CD4-positive, alpha-beta T cell treated with Interleukin-17A for 1 hour (primary cell): Measurements from ENCODE around the gene ATE1.
"Not testable (repeated sequence)": the region's sequence is repeated elsewhere in the genome, so short reads cannot be mapped to it uniquely, and the experiment has no call there.

Experiments
- DNase-seq: peaks from one replicate; pipeline ENCODE4 v3.0.0-alpha.2; 2020

The ATE1 gene

DNA sequence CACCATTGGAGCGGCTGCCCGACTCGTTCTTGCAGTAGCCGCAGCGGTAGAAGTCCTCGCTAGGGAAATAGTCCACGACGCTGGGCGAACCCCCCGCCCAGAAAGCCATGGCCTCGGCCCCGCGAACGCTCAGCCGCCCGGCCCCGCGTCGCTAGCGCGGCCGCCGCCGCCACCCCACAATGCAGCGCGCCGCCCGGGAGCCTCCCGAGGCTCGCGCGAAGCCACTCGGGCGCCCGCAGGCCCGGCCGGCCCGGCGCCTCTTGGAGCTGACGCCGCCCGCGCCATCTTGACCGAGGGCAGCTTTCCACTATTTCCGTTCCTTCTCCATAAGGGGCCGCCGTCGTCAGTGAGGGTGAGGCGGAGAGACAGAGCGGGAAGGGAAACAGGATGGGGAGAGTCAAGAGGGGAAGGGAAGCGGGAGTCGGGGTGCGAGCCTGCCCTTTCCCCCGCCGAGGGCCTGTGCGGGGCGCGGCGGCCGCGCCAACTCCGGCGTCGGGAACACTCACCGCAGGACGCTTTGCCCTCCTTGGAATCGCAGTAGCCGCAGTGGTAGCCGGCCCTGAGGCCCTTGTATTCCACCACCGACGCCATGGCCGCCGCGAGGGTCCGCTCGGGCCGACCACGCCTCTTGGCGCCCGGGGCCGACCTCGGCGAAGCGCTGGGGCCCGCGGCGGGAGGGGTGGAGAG, at the start of gene ATE1:
Gene ATE1 (minus strand): TSS at position 191 of the 687 bp plus-strand sequence. CDS start 82 bp downstream, at position 109.
- peak; percentile 86 for DNase-seq

DNA sequence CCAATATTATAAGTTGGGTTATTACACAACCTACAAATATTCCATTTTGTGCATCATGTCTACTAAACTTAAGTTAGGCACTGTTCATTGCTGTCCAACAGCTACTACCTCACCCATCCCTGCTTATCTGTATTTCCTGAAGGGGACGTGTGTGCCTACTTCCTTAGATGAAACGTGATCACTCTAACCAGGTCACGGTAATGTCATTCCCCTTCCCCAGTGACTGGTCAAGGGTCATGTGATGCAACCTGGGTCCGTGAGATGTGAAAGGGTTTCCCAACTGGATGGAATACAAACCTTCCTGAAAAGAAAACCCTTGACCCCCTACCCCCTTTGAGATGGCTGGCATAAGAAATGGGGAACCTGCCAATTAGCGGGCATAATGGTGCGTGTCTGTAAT, 48.8 kb upstream of the ATE1 start:
- no peak for DNase-seq

DNA sequence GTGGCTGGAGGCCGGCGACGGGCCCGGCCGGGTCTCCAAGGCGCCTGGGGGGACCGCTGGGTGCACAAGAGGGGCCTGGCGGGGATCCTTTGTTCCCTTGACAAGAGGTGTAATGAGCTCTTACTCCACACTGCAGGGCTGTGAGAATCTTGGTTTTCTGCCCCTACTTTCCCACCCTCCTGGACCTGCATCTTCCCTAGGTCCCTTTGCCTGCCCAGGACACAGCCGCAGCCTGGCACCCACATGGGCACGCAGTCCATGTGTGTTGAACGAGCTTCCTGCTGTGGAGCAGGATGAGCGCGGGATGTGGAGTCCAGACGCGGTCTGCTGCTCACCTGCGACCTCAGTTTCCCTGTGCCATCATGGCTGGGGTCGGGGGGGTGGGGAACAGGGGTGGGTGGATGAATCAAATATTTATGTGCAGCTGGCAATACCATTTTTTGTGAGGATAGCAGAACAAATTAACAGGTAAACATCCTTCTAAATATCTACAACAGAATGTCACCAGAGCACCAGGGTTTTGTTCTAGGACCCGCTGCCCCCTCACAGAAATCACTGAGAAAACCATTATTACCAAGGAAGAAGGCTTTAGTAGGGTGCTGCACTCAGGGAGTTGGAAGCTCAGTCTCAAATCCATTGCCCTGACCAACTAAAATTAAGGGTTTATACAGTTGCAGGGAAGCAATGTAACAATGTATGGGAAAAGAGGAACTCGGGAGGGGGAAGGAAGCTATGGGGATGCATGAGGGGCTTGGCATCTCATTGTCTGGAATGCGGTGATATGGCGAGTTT, 47.7 kb upstream of the ATE1 start:
- no peak for DNase-seq

DNA sequence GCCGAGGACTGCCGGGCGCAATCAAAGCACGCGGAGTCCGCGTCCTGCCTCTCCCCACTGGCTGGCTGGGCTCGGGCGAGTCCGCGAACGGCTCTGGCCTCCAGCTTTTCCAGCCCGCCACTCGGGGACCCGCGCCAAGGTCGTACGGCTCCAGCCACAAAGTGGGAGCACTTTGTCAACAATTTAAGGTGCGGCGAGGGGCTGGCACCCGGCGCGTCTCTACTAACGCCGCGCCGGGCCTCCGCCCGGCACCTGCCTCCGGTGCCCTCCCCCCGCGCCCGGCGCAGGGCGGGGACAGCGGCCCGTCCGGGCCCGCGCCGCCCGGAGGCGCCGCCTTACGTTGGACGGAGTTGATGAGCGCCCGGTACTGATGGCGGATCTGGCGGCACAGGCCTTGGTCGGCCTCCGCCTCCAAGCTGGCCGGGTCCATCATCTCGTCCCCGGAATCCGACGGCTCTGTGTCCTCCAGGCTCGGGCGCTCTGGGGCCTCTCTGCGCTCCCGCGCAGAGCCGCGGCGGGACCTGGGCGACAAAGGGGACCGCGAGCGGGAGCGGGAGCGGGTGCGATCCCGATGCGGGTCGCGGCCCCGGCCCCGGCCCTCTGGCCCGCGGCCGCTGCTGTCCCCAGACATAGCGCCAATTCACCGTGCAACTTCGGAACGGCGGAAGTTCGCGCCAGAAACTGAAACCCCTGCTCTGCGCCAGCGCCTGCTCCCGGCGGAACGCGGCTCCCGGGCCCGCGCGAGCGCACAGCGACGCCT, 46.9 kb upstream of the ATE1 start, which contains the start of gene NSMCE4A:
Gene NSMCE4A (minus strand): TSS at position 683 of the 760 bp plus-strand sequence. CDS start 52 bp downstream, at position 631.
- DNase-seq, result peak; percentile 74

DNA sequence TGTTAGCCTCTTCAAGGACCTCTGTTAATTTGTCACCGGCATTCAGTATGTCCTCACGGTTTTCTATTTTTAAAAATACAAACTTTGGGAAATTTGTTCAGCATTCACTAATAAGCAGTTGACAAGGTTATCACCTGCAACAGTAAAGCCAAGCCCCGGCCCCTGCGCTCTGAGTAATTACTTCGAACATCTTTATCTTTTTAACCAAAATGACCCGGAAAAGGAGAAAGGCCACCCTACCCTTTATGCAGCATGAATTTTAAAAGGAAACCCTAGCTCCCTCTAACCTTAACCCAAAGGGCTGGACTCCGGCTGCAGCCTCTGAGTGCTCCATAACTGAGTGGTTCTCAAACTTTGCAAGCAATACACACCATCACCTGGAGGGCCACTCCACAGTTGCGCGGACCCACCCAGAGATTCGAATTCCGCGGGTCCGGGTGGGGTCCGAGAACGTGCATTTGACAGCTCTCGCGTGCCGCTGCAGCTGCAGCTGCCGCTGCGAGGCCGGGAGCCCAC, 46.2 kb upstream of the ATE1 start:
- no peak for DNase-seq

DNA sequence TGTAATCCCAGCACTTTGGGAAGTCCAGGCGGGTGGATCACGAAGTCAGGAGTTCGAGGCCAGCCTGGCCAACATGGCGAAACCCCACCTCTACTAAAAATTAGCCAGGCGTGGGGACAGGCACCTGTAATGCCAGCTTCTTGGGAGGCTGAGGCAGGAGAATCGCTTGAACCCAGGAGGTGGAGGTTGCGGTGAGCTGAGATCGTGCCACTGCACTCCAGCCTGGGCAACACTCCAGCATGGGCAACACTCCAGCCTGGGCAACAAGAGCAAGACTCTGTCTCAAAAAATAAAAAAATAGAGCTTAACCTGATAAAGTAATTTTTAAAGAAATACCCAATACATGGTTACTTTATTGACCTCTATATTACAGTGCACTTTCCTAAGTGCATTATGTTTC, 41.3 kb upstream of the ATE1 start:
- DNase-seq, result not testable (repeated sequence)

DNA sequence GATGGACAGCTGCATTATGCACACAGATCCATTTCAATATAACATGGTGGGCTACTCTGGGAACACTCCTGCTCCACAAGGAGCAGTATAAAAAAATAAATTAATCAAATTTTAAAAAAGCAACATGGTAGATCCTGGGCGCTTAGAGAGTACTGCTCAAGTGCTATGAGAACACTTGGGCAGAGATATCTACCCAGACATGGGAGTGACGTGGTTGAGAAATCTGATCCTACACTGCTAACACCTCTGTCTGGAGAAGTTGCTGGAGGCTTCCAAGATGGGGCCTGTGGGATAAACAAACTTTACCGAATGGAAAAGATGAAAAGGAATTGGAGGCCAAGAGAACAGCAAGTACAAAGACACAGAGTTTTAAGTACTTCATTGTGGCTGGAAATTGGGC, 38.2 kb upstream of the ATE1 start:
- no peak for DNase-seq

DNA sequence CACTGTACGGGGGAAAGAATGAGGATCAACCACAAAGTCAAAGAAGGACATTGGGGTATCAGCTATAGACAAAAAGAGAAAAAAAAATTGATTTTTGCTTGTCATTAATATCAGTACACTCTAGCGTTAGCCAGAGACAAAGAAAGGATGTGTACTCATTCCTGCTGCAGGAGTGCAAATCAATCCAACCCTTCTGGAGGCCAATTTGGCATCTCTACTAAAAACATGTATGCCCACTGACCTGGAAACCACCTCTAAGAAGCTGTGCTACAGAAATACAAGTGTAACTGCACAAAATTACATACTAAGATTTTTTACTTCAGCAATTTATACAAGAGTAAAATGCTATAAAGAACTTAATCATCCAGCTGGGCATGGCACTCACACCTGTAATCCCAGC, 33.6 kb upstream of the ATE1 start:
- no peak for DNase-seq

DNA sequence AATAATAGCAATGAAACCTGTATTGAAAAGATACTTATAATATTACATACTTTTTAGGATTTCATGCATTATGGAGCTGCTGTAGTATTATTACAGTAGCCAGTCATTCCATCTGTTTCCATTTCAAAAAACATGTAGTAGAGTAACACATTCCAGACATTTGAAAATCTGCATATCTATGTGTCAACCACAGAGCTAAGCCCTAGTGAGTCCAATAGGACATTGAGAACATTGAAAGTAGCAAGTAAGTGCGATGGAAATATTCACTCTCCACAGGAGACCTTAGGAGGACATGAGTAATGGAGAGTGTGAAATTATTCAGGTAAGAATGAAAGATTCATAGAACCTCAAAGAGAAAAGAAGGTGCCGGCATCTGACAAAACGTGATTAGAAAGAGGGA, 31.8 kb upstream of the ATE1 start:
- no peak for DNase-seq

DNA sequence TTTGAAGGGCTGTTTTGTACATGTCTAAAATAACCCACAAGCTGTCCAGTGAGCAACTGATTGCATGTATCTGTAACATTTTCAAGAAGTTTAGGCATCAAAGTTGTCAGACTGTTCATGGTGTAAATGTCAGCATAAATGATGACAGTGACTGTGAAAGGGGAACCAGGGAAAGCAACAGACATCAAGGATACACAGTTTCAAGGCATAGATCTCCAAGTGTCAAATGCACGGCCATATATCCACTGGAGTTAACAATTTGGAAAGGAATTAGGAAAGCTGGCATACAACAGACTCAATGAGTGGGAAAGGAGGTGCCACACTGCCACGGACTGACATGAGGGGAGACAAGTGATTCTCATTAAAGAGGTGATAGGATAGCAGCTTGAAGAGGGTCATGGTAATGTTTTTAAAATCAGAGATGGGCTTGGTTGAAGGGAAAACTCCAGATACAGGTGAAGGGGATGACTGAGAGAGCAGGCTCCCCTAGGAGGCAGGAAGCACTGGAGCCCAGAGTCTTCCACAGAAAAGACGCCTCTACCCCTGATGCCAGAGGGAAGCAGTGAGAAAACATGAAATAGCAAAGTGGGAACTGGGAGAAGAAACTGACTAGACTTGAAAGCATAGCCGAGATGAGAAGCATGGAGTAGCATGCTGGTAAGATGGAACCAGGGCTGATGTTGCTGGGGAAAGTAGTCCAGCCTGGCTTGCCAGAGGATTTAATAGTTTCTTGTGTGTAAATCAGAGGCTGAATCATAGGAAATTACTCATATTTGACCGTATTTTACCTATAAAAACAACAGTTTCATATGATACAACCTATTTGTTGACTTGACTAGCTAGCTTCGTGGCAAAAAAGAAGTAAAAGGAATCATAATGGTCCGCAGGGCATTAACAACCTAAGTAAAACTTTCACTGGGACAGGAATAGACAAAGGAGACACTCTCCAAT, 28.6 kb upstream of the ATE1 start:
- DNase-seq, result no peak

DNA sequence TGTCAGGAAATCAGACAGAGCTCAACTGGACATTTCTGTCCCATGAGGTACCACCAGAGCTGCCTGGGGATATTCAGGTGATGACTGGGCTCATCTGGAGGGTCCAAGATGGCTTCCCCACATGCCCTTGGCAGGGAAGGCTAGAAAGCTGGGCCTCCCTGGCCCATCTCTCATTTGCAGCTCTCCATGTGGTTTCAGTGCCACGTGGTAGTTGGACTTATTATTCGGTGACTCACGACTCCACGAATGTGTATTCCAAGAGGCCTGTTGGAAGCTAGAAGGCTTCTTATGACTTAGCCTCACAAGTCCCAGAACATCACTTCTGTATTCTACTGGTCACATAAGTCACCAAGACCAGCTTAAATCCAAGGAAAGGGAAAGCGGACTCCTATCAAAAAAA, 24.4 kb upstream of the ATE1 start:
- DNase-seq, result no peak

DNA sequence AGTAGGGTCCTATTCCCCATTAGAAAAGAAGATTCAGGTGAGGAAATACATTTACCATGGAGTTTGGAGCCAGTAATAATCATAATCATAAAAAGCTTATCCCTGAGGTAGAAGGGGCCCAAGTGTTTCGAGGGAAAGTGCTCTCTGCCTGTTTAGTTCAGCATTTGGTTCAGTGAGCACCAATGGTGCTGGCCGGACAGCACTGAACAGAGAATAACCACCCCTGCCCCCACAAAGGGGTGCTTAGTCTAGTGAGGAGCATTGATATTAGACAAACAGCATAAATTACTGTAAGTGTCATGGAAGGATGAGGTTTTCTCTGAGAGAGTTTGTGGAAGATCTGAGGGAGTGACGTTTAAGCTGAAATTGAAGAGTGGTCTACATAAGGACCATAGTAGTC, 21.6 kb upstream of the ATE1 start:
- DNase-seq, result no peak

DNA sequence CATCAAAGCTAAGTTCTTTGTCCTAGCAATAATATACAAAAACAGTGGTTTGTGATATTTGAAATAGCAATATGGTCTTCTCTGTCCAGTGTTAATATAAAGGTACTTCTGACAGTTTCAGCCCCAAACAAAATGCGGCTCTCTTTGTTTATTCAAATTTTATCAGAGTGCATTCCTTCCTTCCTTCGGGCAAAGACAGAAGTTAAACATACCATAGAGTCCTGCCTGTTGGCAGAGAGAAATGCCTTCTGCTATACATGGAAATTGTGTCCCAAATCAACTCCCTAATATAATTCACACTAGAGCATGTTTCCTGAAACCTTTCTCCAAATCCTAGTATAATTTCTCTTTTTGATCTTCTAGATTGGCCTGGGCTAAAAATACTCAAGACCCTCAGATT, 21.2 kb upstream of the ATE1 start:
- DNase-seq, result no peak

DNA sequence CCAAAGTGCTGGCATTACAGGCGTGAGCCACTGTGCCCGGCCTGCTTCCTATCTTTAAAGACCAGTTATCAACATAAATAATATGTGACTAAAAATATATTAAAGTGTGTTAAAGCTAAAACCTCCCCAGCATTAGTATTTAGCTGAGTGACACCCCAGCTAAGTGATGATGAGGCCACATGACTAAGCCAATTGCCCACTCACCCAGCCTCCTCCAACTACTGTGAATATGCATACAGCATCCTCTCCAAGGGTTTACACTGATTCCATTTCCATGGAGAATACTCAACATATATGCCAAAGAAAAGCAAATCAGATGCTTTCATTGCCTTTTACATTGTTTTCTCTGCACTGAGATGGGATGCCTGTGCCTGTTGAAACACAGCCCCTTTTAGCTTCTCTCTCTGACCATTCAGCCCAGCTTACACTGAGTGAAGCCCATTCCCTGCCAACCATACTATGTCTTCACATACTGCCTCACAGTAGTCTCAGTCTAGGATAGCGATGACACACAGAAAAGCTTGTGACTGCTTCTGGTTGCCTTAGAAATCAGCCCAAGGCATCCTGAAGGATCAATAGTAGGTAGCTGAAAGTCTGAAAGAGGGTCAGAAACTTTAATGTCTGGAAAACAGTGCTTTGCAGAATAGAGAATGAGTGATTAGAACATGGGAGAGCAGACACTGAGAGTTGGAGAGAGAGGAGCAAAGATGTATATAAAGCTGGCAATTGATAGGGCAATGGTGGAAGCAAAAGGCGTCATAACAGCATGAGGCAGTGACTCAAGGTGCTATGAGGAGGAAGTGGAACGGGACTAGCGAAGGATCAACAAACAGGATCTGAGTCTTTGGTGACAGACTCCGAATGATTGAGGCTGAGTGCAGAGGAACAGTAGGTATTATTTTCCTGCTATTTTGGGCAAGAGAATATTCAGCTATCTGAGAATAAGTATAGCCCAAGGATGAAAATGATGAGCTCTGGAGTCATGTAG, 19.8 kb upstream of the ATE1 start:
- no peak for DNase-seq

DNA sequence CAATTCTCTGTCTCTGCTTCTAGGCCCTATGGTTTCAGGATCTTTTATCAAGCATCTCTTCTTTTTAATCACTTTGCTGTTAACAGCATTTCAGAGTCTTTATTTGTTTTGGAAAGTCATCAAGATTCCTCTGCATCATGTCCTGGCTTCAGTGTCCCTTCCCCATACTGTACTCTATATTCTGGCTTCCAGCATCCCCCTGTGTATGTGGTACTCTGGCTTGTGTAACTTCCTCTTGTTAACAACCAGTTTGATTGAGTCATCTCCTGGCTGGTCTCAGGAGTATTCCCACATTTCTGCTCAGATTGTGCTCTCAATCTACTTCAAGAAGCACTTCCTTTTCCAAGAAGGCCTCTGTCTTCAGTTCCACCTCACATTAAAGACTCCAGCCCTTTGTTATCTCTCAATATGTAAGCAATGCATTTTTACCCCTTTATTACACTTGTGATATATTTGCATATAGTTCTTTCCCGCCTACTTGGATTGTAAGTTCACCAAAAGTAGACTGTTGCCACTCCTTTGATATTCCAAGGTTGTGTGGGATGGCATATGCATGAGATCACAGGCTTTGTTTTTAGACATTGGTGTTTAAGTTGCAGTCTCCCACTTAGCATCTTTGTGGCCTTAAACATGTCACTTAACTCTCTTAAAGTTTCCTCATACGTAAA, 15.1 kb upstream of the ATE1 start:
- no peak for DNase-seq

DNA sequence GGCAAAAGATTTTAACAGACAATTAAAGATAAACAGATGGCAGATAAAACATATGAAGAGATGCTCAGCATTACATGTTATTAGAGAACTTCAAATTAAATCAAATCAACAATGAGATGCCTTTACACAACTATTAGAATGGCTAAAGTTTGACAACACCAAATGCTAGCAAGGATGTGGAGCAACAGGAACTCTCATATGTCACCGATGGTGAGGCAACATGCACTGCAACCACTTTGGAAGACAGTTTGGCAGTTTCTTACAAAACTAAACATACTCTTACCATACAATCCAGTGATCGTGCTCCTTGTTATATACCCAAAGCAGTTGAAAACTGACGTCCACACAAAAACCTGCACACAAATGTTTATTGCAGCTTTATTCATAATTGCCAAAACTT, 13.7 kb upstream of the ATE1 start:
- no peak for DNase-seq

DNA sequence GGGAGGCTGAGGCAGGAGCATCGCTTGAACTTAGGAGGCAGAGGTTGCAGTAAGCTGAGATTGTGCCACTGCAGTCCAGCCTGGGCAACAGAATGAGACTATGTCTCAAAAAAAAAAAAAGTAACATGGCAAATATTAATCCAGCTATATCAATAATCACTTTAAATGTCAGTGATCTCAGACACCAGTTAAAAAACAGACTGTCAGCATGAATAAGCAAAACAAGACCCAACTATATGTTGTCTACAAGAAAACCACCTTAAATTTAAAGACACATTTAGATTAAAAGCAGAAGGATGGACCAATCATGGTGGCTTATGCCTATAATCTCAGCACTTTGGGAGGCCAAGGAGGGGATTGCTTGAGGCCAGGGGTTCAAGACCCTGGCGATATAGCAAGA, 8.5 kb upstream of the ATE1 start:
- no peak for DNase-seq

DNA sequence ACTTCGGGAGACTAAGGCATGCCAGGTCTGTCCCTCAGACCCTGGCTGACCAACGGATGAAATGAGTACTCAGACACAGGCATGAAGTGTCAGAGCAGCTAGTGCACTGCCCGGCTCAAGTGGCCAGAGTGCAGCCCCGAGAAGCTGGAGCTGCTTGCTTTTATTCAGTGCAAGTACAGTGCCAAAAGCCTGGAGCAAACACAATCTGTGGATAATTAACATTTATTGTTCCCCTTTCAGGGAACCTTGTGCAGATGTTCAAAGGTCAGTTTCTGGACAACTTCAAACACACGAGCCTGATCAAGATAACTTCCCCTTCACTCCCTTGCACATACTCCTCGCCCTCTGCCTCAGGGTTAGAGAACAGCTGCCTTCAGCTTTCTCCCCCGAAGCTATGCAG, 7.9 kb upstream of the ATE1 start:
- DNase-seq, result no peak

DNA sequence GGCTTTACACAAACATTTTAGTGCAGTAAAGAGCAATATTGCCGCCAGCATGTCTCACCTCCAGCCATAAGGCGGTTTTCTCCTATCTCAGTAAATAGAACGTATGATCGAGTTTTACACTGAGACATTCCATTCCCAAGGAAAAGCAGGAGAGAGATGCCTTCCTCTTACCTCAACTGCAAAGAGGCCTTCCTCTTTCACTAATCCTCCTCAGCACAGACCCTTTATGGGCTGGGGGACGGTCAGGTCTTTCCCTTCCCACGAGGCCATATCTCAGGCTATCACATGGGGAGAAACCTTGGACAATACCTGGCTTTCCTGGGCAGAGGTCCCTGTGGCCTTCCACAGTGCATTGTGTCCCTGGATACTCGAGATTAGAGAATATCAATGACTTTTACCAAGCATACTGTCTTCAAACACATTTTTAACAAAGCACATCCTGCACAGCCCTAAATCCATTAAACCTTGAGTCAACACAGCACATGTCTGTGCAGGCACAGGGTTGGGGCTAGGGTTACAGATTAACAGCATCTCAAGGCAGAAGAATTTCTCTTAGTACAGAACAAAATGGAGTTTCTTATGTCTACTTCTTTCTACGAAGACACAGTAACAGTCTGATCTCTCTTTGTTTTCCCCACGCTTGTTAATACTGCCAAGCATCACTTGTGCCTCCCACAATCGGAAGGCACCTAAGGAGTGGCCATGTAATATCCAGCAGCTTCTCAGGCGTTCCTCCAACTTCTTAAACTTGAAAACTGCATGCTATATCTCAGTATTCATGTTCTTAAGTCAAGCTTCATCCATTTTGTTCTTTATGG, 2.6 kb upstream of the ATE1 start:
- DNase-seq, result not testable (repeated sequence)
